GM19238 (cell line): ENCODE measurements around the gene PTAR1.

Experiments
- DNase-seq: peaks from one replicate; pipeline ENCODE4 v3.0.0; 2011; ENCODE audit warnings: low spot score; ENCODE audit not compliant: insufficient read length

Gene PTAR1

DNA sequence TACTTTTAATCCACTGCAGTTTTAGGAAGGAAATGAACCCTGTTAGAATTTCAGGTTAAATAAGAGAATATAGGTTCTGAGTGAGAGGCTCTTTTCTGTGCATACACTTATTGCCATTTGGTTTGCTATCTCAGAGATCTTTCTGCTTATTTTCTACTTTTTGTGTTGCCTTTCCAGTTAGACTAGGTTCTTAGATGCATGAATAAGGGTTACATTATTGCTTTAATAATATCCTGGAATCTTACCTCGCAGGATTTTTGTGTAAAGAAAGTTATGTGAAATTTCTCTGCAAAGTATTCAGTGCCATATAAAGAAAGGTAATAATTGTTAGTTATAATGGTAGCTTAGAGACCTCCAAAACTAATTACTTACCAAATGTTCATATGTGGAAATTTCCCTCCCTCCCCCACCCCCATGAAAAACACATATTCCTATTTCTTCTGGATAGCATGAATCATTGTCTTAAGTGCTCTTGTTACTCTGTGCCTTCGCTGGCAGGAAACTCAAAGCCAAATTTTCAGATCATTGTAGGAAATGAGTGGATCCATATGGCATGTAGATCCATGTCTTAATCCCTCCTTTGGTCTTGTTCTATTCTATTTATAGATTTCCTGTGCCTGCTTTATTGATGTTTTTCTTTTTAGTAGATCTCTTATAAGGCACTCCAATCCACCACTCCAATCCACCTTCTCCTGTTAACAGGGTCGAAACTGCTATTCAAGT, 84.9 kb downstream of the PTAR1 start:
- no peak for DNase-seq

DNA sequence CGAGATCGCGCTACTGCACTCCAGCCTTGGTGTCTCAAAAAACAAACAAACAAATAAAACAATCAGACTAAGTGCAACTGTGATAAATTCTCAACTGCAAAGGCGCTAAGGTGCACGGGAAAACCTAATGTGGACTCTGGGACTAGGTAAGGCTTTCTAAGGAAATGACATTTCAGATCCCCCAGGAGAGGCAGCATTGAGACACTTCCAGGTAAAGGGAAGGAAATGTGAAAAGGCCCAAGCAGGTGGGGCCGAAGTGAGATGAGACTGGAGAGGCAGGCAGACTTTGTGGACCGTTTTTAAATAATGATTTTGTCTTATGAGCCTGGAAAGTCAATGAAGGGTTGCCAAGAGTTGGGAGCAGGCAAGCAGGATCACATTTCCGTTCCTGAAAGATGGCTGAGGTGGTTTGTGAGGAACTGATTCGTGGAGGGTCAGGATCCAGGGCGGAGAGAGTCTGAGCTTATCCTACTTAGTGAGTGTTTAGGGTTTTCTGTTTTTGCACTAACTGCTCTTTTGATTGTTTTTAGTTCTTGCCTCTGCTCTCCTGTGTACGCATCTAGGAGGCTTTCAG, 85.6 kb downstream of the PTAR1 start:
- no peak for DNase-seq

DNA sequence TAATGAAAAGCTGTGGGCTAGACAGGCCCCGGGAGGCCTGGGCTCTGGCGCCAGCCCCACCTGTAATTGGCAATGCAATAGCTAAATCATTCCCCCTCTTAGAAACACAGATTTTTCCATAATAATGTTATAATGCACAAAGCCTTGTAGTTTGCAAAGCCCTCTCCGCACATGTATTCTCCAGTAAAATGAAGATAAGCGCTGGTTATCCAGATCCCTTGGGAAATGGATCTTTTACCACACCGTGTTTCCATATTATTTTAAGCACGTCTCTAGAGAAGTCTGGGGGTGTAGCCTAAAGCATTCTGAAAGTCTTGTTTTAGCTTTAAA, 86.5 kb downstream of the PTAR1 start:
- no peak for DNase-seq

DNA sequence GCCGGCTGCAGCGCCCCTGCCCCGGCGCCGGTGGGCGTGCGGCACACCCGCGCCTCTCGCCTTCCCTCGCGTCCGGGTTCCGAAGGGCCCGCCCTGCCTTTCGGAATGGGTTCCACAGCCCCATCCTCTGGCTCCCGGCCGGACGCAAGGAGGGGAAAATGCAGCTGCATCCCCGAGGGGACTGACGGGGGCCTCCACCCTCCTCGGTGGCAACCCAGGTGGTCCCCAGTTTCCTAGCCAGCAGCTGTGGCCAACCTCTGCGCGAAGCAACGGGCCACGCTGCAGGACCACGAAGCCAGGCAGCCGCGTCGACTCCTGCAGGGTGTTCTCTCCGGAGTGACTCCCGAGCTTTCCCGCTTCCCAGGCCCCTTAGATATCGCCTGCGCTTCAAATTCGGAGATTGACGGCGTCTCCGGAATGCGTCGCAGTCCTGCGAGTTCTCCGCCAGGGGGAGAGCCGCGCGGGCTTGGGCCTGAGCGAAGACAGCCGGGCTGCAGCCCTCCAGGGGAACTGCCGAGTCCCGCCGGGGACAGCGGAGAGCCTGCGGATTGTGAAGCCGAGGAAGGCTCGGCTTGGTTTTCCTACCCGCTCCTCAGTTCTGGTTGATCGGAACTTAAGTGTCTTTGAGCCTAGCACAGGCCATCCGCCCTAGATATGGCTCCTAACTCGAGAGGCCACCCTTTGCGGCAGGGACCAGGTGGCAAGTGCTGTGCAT, 87.1 kb downstream of the PTAR1 start:
- DNase-seq: peak; percentile 60

DNA sequence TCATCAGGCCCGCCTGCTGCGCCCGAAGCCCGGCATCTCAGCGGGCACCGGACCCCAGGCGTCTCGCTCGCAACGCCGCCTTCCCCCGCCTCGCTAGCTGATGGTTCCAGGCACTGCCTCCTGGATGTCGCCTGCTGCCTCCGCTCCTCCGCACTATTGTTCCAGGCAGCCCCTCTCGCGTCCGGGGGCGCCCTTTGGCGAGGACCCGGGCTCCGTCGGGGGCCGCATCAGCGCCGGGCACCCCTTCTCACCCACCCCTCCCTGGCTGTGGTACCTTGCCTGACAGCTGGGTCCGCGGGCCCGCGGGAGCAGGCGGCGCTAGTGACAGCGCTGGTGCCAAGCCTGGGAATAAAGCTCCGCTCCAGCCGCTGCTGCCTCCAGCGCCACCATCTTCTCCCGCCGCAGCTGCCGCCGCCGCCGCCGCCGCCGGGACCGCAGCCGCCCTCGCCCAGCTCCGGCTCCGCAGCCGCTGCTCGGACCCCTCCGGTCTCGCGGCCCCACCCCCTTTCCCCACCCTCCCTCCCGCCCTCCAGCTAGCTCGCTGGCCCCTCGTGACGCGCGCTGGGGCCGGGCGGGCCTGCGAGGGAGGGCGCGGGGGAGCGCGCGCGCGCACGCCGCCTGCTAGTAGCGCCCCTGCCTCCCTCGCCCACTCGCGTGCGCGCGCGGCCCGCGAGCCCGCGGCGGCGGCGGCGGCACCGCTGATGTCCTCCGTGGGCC, 87.8 kb downstream of the PTAR1 start, which contains the start of gene APBA1:
Gene APBA1, minus strand, starts transcription at position 493 of the 717 bp plus-strand sequence.
- peak; percentile 5 for DNase-seq

DNA sequence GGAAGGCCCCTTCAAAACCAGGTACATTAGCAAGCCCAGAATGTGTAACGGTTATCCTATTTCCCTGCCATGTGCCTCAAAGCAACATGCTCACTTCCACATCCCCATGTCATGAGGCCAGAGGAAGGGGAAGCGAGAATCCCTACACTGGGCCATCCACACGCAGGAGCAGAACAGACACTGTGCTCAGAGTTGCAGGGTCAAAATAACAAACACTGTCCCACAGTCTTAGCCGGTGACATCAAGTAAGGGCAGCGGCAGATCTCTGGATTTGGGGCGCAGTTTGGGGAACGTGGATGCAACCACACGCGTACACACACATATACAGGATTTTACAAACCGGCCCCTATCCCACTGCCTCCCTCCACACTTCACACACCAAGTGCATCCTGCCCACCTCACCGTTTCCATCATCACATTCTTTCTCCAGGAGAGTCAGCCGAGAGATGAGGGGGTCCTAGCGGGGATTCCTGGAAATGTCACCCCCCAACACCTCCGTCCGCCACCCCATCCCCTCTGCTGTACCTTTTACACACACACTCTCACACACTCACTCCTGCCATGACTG, 88.4 kb downstream of the PTAR1 start:
- no peak for DNase-seq

DNA sequence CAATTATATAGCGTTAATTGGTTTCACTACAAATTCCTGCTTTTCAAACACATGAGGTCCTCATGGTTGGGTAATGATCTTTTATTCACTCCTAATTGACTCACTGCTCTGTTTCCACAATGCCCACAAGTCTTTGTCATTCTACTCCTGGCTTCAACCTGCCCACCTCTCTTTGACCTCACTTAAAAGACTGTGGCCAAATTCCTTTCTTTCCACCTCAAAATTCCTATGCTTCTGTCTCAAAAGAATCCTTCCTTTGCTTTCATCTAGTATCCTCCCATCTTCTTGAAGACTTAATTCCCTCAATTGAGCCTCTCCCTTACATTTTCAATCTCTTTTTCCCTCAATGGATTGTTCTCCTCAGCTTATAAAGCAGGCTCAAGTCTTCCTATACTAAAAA, 92.5 kb downstream of the PTAR1 start:
- DNase-seq: no peak

DNA sequence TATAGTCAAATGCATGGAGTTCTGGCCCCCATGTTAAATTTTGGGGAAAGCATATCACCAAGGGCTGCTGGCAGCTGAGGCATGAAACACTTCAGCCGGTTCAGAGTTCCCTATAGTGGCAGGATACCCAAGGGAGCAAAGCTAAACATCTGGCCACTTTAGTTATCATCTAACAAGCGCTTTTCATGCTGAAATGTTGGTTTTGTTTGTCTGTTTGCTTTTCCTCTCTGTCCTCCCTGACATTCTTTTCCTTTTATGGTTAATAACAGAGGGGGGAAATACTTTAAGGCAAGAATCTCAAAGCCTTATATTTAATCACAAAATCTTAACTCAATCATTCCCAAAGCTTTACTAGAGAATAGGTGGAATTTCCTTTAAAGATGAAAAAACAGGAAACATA, 99.5 kb downstream of the PTAR1 start:
- no peak for DNase-seq
